GM10847 (cell line): ENCODE results near the gene SPINK5.

ENCODE experiments used
- POLR2A ChIP-seq: IDR thresholded peaks from 2 replicates; pipeline ENCODE4 v1.6.1; 2011; ENCODE audit not compliant: insufficient read length; ENCODE audit errors: extremely low read depth

SPINK5 gene

DNA sequence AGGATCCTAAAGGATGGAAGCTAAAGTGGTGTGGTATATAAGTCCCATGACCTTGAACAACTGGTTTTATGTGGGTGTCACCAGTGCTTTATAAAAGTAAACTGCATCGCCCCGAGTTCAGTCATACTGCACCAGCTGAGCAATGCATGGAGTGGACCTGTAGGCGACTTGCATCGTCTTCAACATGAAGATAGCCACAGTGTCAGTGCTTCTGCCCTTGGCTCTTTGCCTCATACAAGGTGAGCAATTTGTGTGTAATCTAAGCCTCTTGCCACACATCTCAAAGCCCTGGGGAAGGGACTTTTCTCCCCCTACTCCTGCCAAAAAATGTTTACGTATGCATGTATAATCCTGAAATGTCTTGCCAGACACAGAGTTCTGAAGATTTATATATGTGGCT, at the start of gene SPINK5:
TSS of gene SPINK5 (plus strand) at position 120 of the 400 bp plus-strand sequence. CDS start at position 185, 65 bp downstream.
- TF ChIP-seq POLR2A, result no peak

- no peak for TF ChIP-seq POLR2A
Observed at GRCh38 chr5:148014276-148014675, 49.5 kb upstream of the SPINK5 start.

GRCh38 chr5:148020257-148020988, 43.4 kb upstream of the SPINK5 start:
- no peak for TF ChIP-seq POLR2A

DNA sequence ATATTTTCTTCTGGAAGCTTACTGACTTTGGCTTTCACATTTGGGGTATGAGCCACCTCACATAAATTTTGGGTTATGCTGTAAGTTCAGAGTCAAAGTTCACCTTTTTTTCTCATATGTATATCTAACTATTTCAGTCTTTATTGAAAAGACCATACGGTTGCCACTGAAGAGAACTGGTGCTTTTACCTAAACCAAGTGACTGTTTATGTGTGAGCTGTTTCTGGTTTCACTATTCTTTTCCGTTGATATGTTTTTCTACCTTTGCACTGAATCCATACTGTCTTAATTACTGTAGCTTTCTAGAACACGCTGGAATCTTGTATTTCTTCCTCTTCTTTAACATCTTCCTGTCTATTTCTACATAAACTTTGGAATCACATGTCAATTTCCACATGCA, 36.3 kb upstream of the SPINK5 start:
- no peak for TF ChIP-seq POLR2A

GRCh38 chr5:148029131-148029530, 34.6 kb upstream of the SPINK5 start:
- no peak for TF ChIP-seq POLR2A

DNA sequence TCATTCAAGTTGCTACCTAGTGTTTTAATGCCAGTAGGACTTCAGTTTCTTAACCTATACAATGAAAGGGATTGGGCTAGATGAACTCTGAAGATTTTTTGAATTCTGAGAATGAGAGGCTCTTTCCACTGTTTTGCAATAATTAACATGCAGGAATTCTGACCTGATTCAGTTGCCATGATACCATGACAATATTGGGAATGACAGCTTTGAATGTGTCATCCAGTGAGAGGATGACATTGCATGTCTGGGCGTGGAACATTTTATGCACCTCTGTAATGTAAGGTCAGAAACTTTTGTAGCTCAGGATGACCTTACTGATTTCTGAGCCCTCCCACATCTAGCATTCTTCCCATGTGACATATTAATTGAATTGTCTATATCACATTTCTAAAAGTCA, 30.6 kb upstream of the SPINK5 start:
- no peak for TF ChIP-seq POLR2A

DNA sequence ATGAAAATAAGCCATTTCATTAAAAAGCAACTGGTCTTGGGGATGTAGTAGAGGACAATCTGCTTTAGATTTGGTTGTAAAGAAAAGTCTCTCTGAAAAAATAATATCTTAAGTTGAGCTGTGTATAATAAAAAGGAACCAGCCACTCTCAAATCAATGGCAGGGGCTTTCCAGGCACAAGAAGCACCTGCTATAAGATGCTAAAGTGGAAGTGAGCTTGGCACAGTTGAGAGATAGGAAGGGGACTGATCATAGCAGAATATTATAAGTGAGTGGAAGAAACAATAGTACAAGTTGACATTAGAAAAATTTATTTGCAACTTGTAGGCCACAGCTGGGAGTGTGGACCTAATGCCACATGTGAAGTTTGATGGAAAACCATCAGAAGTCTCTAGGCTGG, 28.1 kb upstream of the SPINK5 start:
- no peak for TF ChIP-seq POLR2A

GRCh38 chr5:148042881-148043280, 20.9 kb upstream of the SPINK5 start:
- TF ChIP-seq POLR2A, result no peak

DNA sequence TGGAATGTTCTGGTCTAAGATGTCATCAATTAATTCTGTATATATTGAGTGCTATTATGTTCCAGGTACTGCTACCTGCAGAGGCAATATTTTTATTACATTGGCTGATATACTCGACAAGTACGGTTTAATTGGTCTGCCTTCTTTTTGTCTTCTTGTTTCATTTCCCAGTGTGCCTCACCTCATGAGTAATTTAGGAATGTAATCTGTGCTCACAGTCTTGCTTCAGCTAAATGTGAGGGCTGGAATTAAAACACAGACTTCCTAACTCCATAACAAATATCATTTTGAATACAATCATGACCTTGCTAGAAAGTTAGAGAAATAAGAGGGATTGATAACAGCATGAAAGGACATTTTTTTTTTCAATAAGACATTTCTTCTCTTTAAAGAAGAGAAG, 20.1 kb upstream of the SPINK5 start:
- TF ChIP-seq POLR2A, result no peak

DNA sequence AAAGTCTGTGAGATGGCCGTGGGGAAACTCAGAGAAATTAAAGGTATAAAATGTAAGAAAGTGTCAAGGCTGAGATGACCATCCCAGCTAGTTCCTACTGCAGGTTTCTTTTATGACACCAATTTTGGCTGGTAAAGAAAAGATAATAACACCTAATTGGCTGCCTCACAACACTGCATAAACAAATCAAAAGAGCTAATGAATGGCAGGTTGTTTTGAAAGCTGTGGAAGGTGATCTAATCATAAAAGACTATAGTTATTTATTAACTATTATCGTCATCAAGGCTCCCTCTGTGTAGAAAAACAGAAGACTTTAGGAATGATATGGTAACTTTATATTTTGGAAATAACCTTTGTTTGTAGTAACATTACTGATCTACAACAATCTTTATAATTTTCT, 3.5 kb upstream of the SPINK5 start:
- no peak for TF ChIP-seq POLR2A

DNA sequence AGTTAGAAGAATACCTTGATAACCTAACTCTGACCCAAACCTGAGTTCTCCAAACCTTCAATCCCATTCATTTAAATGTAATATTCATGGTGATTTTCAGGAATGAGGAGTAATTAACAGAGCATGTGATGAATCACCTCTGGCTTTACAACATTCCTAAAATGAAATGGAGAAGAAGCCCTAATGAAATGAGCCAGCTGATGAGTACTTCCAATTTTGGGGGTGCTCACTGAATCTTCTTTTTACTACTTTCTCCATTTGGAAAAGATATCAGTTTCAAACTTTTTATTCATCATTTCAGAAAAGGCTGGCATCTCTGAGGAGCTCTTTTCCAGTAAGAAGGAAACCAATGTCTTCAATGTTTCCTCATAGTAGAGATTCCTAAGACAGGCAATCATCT, 2.9 kb upstream of the SPINK5 start:
- TF ChIP-seq POLR2A, result no peak

DNA sequence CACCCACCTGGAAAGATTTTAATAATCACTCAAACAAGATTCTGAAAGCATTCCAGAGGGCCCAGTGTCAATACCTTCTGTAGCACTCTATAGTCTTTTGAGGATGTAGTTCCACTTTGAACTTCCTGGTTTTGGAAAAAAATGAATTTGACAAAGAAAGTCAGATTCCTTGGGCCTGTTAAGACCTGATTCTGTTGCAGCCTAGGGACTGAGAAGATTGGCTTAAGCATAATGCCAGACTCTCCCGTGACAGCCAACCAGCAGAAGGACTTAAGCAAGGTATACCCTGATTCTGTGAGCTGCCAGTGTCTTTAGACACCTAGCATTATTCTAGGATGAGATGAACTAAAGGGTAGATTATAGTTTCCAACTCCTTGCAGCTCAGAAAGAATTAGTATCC, 6.8 kb downstream of the SPINK5 start:
- no peak for TF ChIP-seq POLR2A

DNA sequence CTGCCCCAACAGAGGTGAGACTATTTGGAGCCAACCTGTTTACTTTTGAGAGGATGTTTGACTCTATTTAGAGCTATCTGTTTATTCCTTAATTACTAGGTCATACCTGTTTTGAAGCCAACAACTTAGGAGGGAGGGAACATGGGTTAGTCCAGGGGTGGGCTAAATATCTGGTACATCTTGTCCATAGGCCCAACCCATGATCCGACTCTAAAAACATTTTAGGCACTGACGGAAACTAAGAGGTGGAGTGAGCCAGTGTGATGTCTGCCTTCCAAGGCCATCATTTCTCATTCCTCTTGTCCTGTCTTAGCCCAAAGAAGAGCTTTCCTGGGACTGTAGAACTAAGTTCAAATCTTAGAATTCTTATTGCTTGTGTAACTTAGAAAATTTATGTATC, 8.4 kb downstream of the SPINK5 start:
- TF ChIP-seq POLR2A, result no peak

DNA sequence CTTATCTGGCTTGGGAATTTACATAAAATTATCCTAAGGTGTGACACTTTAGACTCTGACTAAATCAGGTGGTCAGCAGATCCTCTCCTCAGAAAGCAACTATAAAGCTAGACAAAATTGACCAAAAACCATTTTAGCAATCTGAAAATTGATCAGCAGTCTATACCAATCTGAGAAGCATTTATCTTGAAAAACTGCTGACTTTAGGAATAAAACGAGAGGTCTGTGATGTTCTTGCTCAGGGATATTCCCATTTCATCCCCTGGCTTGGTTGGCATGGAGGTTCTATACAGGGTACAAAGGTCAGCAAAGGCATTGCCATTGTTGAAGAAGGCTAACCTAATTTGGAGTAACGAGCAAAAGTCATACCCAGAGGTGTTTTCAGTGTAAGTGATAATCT, 11.7 kb downstream of the SPINK5 start:
- no peak for TF ChIP-seq POLR2A

- TF ChIP-seq POLR2A, result no peak
Observed at GRCh38 chr5:148083203-148083602, 19.4 kb downstream of the SPINK5 start.

GRCh38 chr5:148084269-148084668, 20.5 kb downstream of the SPINK5 start:
- TF ChIP-seq POLR2A, result no peak

DNA sequence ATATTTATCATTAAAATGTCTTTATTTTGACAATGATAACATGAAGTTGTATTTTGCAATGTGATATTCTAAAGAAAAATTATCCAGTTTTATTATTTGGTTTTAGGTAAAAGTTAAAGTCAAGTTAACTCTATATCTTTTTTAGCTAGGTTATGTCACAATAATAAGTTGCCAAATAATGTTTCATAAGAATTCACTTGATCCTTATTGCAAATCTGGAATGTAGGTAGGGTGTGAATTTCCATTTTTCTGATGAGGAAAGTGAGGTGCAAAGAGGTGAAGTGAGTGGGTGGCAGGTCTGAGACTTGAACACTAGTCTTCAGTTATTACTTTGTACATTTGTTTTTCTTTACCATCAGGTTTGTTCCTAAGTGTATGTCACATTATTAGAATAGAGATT, 21.5 kb downstream of the SPINK5 start:
- TF ChIP-seq POLR2A, result no peak

GRCh38 chr5:148085977-148086705, 22.4 kb downstream of the SPINK5 start:
- no peak for TF ChIP-seq POLR2A
